ENCODE results near the gene CDK15. TPM values are rescaled to one million over a fixed set of nuclear protein-coding genes. Genes with fewer than 3 reads are reported as not detected.
A peak's percentile ranks its signal among the peaks of the same experiment; 100 is the strongest.

The CDK15 gene
- total and polyA plus RNA-seq, 3 experiments from 2014 or later = not detected

GRCh38 chr2:201769666-201770373 lies 36.5 kb upstream of the CDK15 start:
- no peak overlapping the region for H3K27ac Mint-ChIP-seq
- no peak overlapping the region for H3K27ac ChIP-seq (ENCODE audit: low read depth, low read length)
- no peak overlapping the region for H3K4me3 Mint-ChIP-seq
- H3K27me3 ChIP-seq (ENCODE audit: insufficient read depth, low read length, poor library complexity, severe bottlenecking) = no peaks in the 10 kb centered on the region
- DNase-seq = no peak
- no peaks in the 10 kb centered on the region for H3K36me3 ChIP-seq (ENCODE audit: insufficient read depth, low read length)
- ChIA-PET POLR2A (no interaction called here), CTCF (no interaction called here)
- H3K4me1 ChIP-seq (ENCODE audit: insufficient read depth, low read length) = no peaks in the 10 kb centered on the region
- H3K9me3 Mint-ChIP-seq = peaks cover 0 to 2% (median 0%) of the 10 kb centered on the region in 5 donors
- H3K4me3 ChIP-seq (ENCODE audit: low read length) = no peak overlapping the region
- H3K27me3 Mint-ChIP-seq = no peaks in the 10 kb centered on the region
- peaks cover 0 to 4% (median 2%) of the 10 kb centered on the region in 3 donors for H3K4me1 Mint-ChIP-seq
- peaks cover 0 to 17% (median 11%) of the 10 kb centered on the region in 3 donors for H3K36me3 Mint-ChIP-seq
- H3K9me3 ChIP-seq (ENCODE audit: low read length) = no peaks in the 10 kb centered on the region

- no peak overlapping the region for H3K4me3 ChIP-seq (ENCODE audit: low read length)
- no peaks in the 10 kb centered on the region for H3K4me1 ChIP-seq (ENCODE audit: insufficient read depth, low read length)
- no peaks in the 10 kb centered on the region for H3K9me3 ChIP-seq (ENCODE audit: low read length)
- Mint-ChIP-seq H3K36me3 (peaks cover 0 to 7% (median 3%) of the 10 kb centered on the region in 3 donors), H3K27ac (no peak overlapping the region), H3K4me1 (peaks cover 4 to 10% (median 8%) of the 10 kb centered on the region in 3 donors), H3K9me3 (no peaks in the 10 kb centered on the region), H3K27me3 (no peaks in the 10 kb centered on the region), H3K4me3 (no peak overlapping the region)
- ChIA-PET POLR2A (no interaction called here), CTCF (no interaction called here)
- H3K27ac ChIP-seq (ENCODE audit: low read depth, low read length) = no peak overlapping the region
- no peaks in the 10 kb centered on the region for H3K36me3 ChIP-seq (ENCODE audit: insufficient read depth, low read length)
- H3K27me3 ChIP-seq (ENCODE audit: insufficient read depth, low read length, poor library complexity, severe bottlenecking) = no peaks in the 10 kb centered on the region
- DNase-seq = no peak
Measured at GRCh38 chr2:201773990-201774389, 32.3 kb upstream of the CDK15 start.

- Histone ChIP-seq H3K4me1 (ENCODE audit: insufficient read depth, low read length) (no peaks in the 10 kb centered on the region), H3K27me3 (ENCODE audit: insufficient read depth, low read length, poor library complexity, severe bottlenecking) (no peaks in the 10 kb centered on the region), H3K4me3 (ENCODE audit: low read length) (no peak overlapping the region), H3K27ac (ENCODE audit: low read depth, low read length) (no peak overlapping the region), H3K9me3 (ENCODE audit: low read length) (no peaks in the 10 kb centered on the region), H3K36me3 (ENCODE audit: insufficient read depth, low read length) (no peaks in the 10 kb centered on the region)
- Mint-ChIP-seq H3K9me3 (no peaks in the 10 kb centered on the region), H3K4me1 (peaks cover 4 to 12% (median 11%) of the 10 kb centered on the region in 3 donors), H3K36me3 (peaks cover 0 to 7% (median 3%) of the 10 kb centered on the region in 3 donors), H3K27ac (no peak overlapping the region), H3K4me3 (no peak overlapping the region), H3K27me3 (no peaks in the 10 kb centered on the region)
- no peak for DNase-seq
- POLR2A ChIA-PET = no interaction called here
- CTCF ChIA-PET = no interaction called here
Measured at GRCh38 chr2:201774546-201774945, 31.8 kb upstream of the CDK15 start.

GRCh38 chr2:201775326-201775725 lies 31.0 kb upstream of the CDK15 start:
- peaks cover 11 to 20% (median 19%) of the 10 kb centered on the region in 3 donors for H3K4me1 Mint-ChIP-seq
- peaks cover 0 to 7% (median 4%) of the 10 kb centered on the region in 3 donors for H3K36me3 Mint-ChIP-seq
- H3K27ac Mint-ChIP-seq = no peak overlapping the region
- H3K9me3 Mint-ChIP-seq = no peaks in the 10 kb centered on the region
- DNase-seq = no peak
- CTCF ChIA-PET = no interaction called here
- H3K4me3 ChIP-seq (ENCODE audit: low read length) = no peak overlapping the region
- no peak overlapping the region for H3K27ac ChIP-seq (ENCODE audit: low read depth, low read length)
- H3K36me3 ChIP-seq (ENCODE audit: insufficient read depth, low read length) = no peaks in the 10 kb centered on the region
- no peaks in the 10 kb centered on the region for H3K27me3 ChIP-seq (ENCODE audit: insufficient read depth, low read length, poor library complexity, severe bottlenecking)
- H3K9me3 ChIP-seq (ENCODE audit: low read length) = no peaks in the 10 kb centered on the region
- peaks cover 8% of the 10 kb centered on the region for H3K4me1 ChIP-seq (ENCODE audit: insufficient read depth, low read length)
- POLR2A ChIA-PET = no interaction called here
- no peak overlapping the region for H3K4me3 Mint-ChIP-seq
- no peaks in the 10 kb centered on the region for H3K27me3 Mint-ChIP-seq

- peaks cover 0 to 5% of the 10 kb centered on the region in 2 donors for H3K27me3 Mint-ChIP-seq
- Histone ChIP-seq H3K4me3 (ENCODE audit: low read length) (no peak overlapping the region), H3K4me1 (ENCODE audit: insufficient read depth, low read length) (peaks cover 13% of the 10 kb centered on the region), H3K9me3 (ENCODE audit: low read length) (no peaks in the 10 kb centered on the region), H3K27me3 (ENCODE audit: insufficient read depth, low read length, poor library complexity, severe bottlenecking) (no peaks in the 10 kb centered on the region), H3K36me3 (ENCODE audit: insufficient read depth, low read length) (no peaks in the 10 kb centered on the region), H3K27ac (ENCODE audit: low read depth, low read length) (no peak overlapping the region)
- peaks cover 0 to 12% (median 3%) of the 10 kb centered on the region in 3 donors for H3K36me3 Mint-ChIP-seq
- H3K4me1 Mint-ChIP-seq = peaks cover 19 to 33% (median 32%) of the 10 kb centered on the region in 3 donors
- no peak for DNase-seq
- no peak overlapping the region for H3K27ac Mint-ChIP-seq
- CTCF ChIA-PET = interaction anchor here (1.1 kb wide), 1 partner anchor 38 kb away, joined by 3 read pairs; no protein-coding TSS in a partner anchor
- POLR2A ChIA-PET = no interaction called here
- H3K9me3 Mint-ChIP-seq = no peaks in the 10 kb centered on the region
- peak overlapping the region in 1 of 7 donors; percentile 21 for H3K4me3 Mint-ChIP-seq
Measured at GRCh38 chr2:201777043-201777442, 29.3 kb upstream of the CDK15 start.

GRCh38 chr2:201777869-201778268 lies 28.5 kb upstream of the CDK15 start:
- H3K36me3 Mint-ChIP-seq = peaks cover 0 to 12% (median 3%) of the 10 kb centered on the region in 3 donors
- Histone ChIP-seq H3K27me3 (ENCODE audit: insufficient read depth, low read length, poor library complexity, severe bottlenecking) (no peaks in the 10 kb centered on the region), H3K4me3 (ENCODE audit: low read length) (no peak overlapping the region), H3K27ac (ENCODE audit: low read depth, low read length) (no peak overlapping the region), H3K9me3 (ENCODE audit: low read length) (no peaks in the 10 kb centered on the region), H3K36me3 (ENCODE audit: insufficient read depth, low read length) (no peaks in the 10 kb centered on the region), H3K4me1 (ENCODE audit: insufficient read depth, low read length) (peaks cover 13% of the 10 kb centered on the region)
- H3K27me3 Mint-ChIP-seq = peaks cover 5% of the 10 kb centered on the region in 2 donors
- peaks cover 19 to 33% (median 32%) of the 10 kb centered on the region in 3 donors for H3K4me1 Mint-ChIP-seq
- ChIA-PET CTCF (no interaction called here), POLR2A (no interaction called here)
- DNase-seq = no peak
- H3K9me3 Mint-ChIP-seq = no peaks in the 10 kb centered on the region
- no peak overlapping the region for H3K27ac Mint-ChIP-seq
- H3K4me3 Mint-ChIP-seq = peak overlapping the region in 1 of 7 donors; percentile 47

GRCh38 chr2:201779901-201780673 lies 26.2 kb upstream of the CDK15 start:
- Mint-ChIP-seq H3K36me3 (peaks cover 0 to 12% (median 0%) of the 10 kb centered on the region in 3 donors), H3K27ac (peak overlapping the region; percentile 71 to 99 (median 89)), H3K9me3 (no peaks in the 10 kb centered on the region), H3K4me3 (peak overlapping the region; percentile 94 to 100 (median 98)), H3K4me1 (peaks cover 19 to 32% (median 28%) of the 10 kb centered on the region in 3 donors), H3K27me3 (peaks cover 5% of the 10 kb centered on the region in 2 donors)
- Histone ChIP-seq H3K36me3 (ENCODE audit: insufficient read depth, low read length) (no peaks in the 10 kb centered on the region), H3K4me1 (ENCODE audit: insufficient read depth, low read length) (peaks cover 13% of the 10 kb centered on the region), H3K27ac (ENCODE audit: low read depth, low read length) (peak overlapping the region; percentile 97), H3K4me3 (ENCODE audit: low read length) (peak overlapping the region; percentile 89), H3K27me3 (ENCODE audit: insufficient read depth, low read length, poor library complexity, severe bottlenecking) (no peaks in the 10 kb centered on the region), H3K9me3 (ENCODE audit: low read length) (no peaks in the 10 kb centered on the region)
- POLR2A ChIA-PET = interaction anchor here (0.6 to 1.8 kb wide), 6 partner anchors 124 to 1459 kb away, joined by 3 to 13 read pairs (median 5); partner anchors contain the start of genes CLK1, CYP20A1, STRADB and TMEM237
- CTCF ChIA-PET = interaction anchor here (0.8 to 1.0 kb wide), 2 partner anchors 12 to 138 kb away, joined by 3 to 4 read pairs; no protein-coding TSS in a partner anchor
- no peak for DNase-seq

All from CD8-positive, alpha-beta memory T cell (primary cell).